H1 (cell line): ENCODE results near the gene ZFP36L1. TPM values are rescaled to one million over a fixed set of nuclear protein-coding genes. Genes with fewer than 3 reads are reported as not detected.

Experiments used
- CTCF ChIA-PET: fragments of 300-600 bp; sonication (Branson Sonifier 250); formaldehyde crosslinking; loops from one replicate; lab custom pipeline; 2021; ENCODE audit not compliant: partially characterized antibody; lab: Charles Lee
- POLR2A ChIA-PET: fragments of 300-600 bp; sonication (Branson Sonifier 250); formaldehyde crosslinking; loops from one replicate; lab custom pipeline; 2021; ENCODE audit warnings: inconsistent platforms; ENCODE audit not compliant: partially characterized antibody; lab: Charles Lee
- DNase-seq, 2 experiments: peaks; one replicate each; pipeline versions ENCODE4 v3.0.0 to v3.0.0-alpha.2; 2010 to 2022; ENCODE audit warnings: low spot score in 2 of 2, low read depth in 1 of 2, mixed read lengths in 1 of 2
- FAIRE-seq: peaks from 2 replicates; lab custom pipeline; 2011; peaks lifted over from hg19 to GRCh38; lab: Jason Lieb, UNC
- H2AFZ ChIP-seq: 2 replicates; pipeline ENCODE4 v1.8.1; 2012; ENCODE audit warnings: low read length, inconsistent platforms
- H2AK5ac ChIP-seq: 2 replicates; pipeline ENCODE4 v1.6.1; 2013; ENCODE audit warnings: low read depth, low read length
- H2BK120ac ChIP-seq: replicated peaks from 2 replicates; pipeline ENCODE3; 2013; ENCODE audit warnings: low read depth, low read length, inconsistent platforms
- H2BK12ac ChIP-seq: 2 replicates; pipeline ENCODE4 v1.6.1; 2013; ENCODE audit warnings: low read depth, low read length
- H2BK15ac ChIP-seq: 2 replicates; pipeline ENCODE4 v1.6.1; 2013; ENCODE audit warnings: low read length
- H2BK20ac ChIP-seq: 2 replicates; pipeline ENCODE4 v1.6.1; 2013; ENCODE audit warnings: low read length
- H2BK5ac ChIP-seq: 2 replicates; pipeline ENCODE4 v1.6.1; 2013; ENCODE audit warnings: low read depth, low read length
- H3K14ac ChIP-seq: 2 replicates; pipeline ENCODE4 v1.6.1; 2013; ENCODE audit warnings: inconsistent platforms; ENCODE audit not compliant: insufficient read length
- H3K18ac ChIP-seq: 2 replicates; pipeline ENCODE4 v1.6.1; 2013; ENCODE audit warnings: low read length; ENCODE audit errors: extremely low read depth
- H3K23ac ChIP-seq: 2 replicates; pipeline ENCODE4 v1.6.1; 2013; ENCODE audit warnings: inconsistent platforms; ENCODE audit not compliant: insufficient read length
- H3K23me2 ChIP-seq: 2 replicates; pipeline ENCODE4 v1.6.1; 2013; ENCODE audit warnings: low read depth, low read length
- H3K27ac ChIP-seq: 2 replicates; pipeline ENCODE4 v1.6.1; 2011; ENCODE audit warnings: low read depth, low read length, inconsistent platforms
- H3K27me3 ChIP-seq, 4 experiments: replicated peaks in 1 of 4; 1 replicate in 1 of 4; 2 replicates in 3 of 4; pipeline versions ENCODE4 v1.6.1 to v1.8.1; 2011 to 2013; ENCODE audit warnings: low read length in 3 of 4, mild to moderate bottlenecking in 3 of 4, inconsistent platforms in 2 of 4, mixed read lengths in 2 of 4, moderate library complexity in 1 of 4; ENCODE audit not compliant: control insufficient read depth in 3 of 4, insufficient read depth in 3 of 4; ENCODE audit errors: extremely low read depth in 1 of 4
- H3K36me3 ChIP-seq, 4 experiments: 2 replicates each; pipeline versions ENCODE4 v1.6.1 to v1.8.1; 2011 to 2013; ENCODE audit warnings: mild to moderate bottlenecking in 4 of 4, low read length in 3 of 4, moderate library complexity in 2 of 4, control low read depth in 1 of 4, inconsistent platforms in 1 of 4; ENCODE audit not compliant: insufficient read depth in 4 of 4, control insufficient read depth in 2 of 4
- H3K4ac ChIP-seq: replicated peaks from 2 replicates; pipeline ENCODE3; 2013; ENCODE audit warnings: low read length, low read depth, mixed read lengths, inconsistent platforms; ENCODE audit not compliant: insufficient read length
- H3K4me1 ChIP-seq, 4 experiments: replicated peaks in 1 of 4; 1 replicate in 1 of 4; 2 replicates in 3 of 4; pipeline versions ENCODE4 v1.6.1 to v1.8.1; 2011 to 2013; ENCODE audit warnings: low read length in 3 of 4, inconsistent platforms in 2 of 4, mixed read lengths in 1 of 4; ENCODE audit not compliant: insufficient read depth in 4 of 4, control insufficient read depth in 3 of 4
- H3K4me2 ChIP-seq, 2 experiments: 2 replicates each; pipeline versions ENCODE4 v1.6.1 to v1.8.1; 2011 to 2013; ENCODE audit warnings: low read depth in 2 of 2, low read length in 2 of 2, control low read depth in 1 of 2, inconsistent platforms in 1 of 2, mild to moderate bottlenecking in 1 of 2; ENCODE audit not compliant: insufficient read depth in 1 of 2
- H3K4me3 ChIP-seq, 4 experiments: fragments of 200-600, 300-600 bp in 1 of 4; sonication (generic), shearing (Covaris generic), sonication (Bioruptor Twin) in 1 of 4; 2 replicates each; pipeline versions ENCODE4 v1.5.1 to v1.8.1; 2011 to 2016; ENCODE audit warnings: low read length in 4 of 4, low read depth in 3 of 4, control low read depth in 2 of 4, inconsistent platforms in 2 of 4, mild to moderate bottlenecking in 2 of 4, mixed read lengths in 1 of 4, moderate library complexity in 1 of 4; ENCODE audit not compliant: insufficient read depth in 2 of 4; ENCODE audit errors: extremely low read depth in 1 of 4
- H3K56ac ChIP-seq: replicated peaks from 2 replicates; pipeline ENCODE3; 2013; ENCODE audit warnings: low read depth, mild to moderate bottlenecking, mixed read lengths, low read length, inconsistent platforms; ENCODE audit not compliant: insufficient read length
- H3K79me1 ChIP-seq: 2 replicates; pipeline ENCODE4 v1.6.1; 2013; ENCODE audit warnings: low read depth, low read length, control low read depth
- H3K79me2 ChIP-seq, 2 experiments: 2 replicates each; pipeline versions ENCODE4 v1.6.1 to v1.8.1; 2012 to 2013; ENCODE audit warnings: low read length in 2 of 2, mild to moderate bottlenecking in 2 of 2, inconsistent platforms in 1 of 2; ENCODE audit not compliant: insufficient read depth in 2 of 2, control insufficient read depth in 1 of 2
- H3K9ac ChIP-seq, 4 experiments: replicated peaks in 1 of 4; 1 replicate in 1 of 4; 2 replicates in 3 of 4; pipeline versions ENCODE4 v1.6.1 to v1.8.1; 2011 to 2013; ENCODE audit warnings: low read depth in 3 of 4, low read length in 3 of 4, control low read depth in 2 of 4, mild to moderate bottlenecking in 2 of 4, moderate library complexity in 2 of 4, inconsistent platforms in 1 of 4; ENCODE audit errors: extremely low read depth in 1 of 4
- H3K9me3 ChIP-seq, 2 experiments: 2 replicates each; pipeline versions ENCODE4 v1.6.1 to v1.8.1; 2012 to 2013; ENCODE audit warnings: mild to moderate bottlenecking in 2 of 2, moderate library complexity in 2 of 2, control low read depth in 1 of 2, inconsistent platforms in 1 of 2, low read depth in 1 of 2, low read length in 1 of 2, mixed read lengths in 1 of 2; ENCODE audit not compliant: insufficient read depth in 2 of 2
- H4K20me1 ChIP-seq, 2 experiments: replicated peaks in 1 of 2; 2 replicates each; pipeline versions ENCODE3 to v1.8.1; 2011 to 2013; ENCODE audit warnings: inconsistent platforms in 2 of 2, low read length in 2 of 2, mild to moderate bottlenecking in 1 of 2; ENCODE audit not compliant: insufficient read depth in 2 of 2, control insufficient read depth in 1 of 2
- H4K5ac ChIP-seq: 2 replicates; pipeline ENCODE4 v1.6.1; 2013; ENCODE audit warnings: low read length, low read depth, mixed read lengths, inconsistent platforms; ENCODE audit not compliant: insufficient read length
- H4K8ac ChIP-seq: 2 replicates; pipeline ENCODE4 v1.8.0; 2013; ENCODE audit warnings: mild to moderate bottlenecking, moderate library complexity, low read length, inconsistent platforms; ENCODE audit not compliant: insufficient read depth; ENCODE audit errors: extremely low read depth
- H4K91ac ChIP-seq: replicated peaks from 2 replicates; pipeline ENCODE3; 2013; ENCODE audit warnings: low read length, mixed read lengths, inconsistent platforms; ENCODE audit not compliant: insufficient read length
- BACH1 ChIP-seq: IDR thresholded peaks from 2 replicates; pipeline ENCODE4 v1.6.1; 2012; ENCODE audit warnings: low read length, improper control_type of control experiment
- JUND ChIP-seq: IDR thresholded peaks from 2 replicates; pipeline ENCODE4 v1.6.1; 2011; ENCODE audit warnings: mild to moderate bottlenecking, improper control_type of control experiment, low read length
- RNF2 ChIP-seq: fragments of 200-900, 300-1000 bp; sonication (generic); IDR thresholded peaks from 2 replicates; pipeline ENCODE4 v1.7.1; 2016; ENCODE audit warnings: borderline replicate concordance, low read depth, mild to moderate bottlenecking, antibody characterized with exemption, low read length; ENCODE audit not compliant: poor library complexity, severe bottlenecking; ENCODE audit errors: missing control alignments
- SP4 ChIP-seq: IDR thresholded peaks from 2 replicates; pipeline ENCODE4 v1.6.1; 2012; ENCODE audit warnings: low read length, inconsistent platforms
- polyA plus RNA-seq, 7 experiments: library from polyadenylated mRNA; depleted of rRNA in 3 of 7; stranded (reverse) in 5 of 7; unstranded in 2 of 7; fragments of >200 nt in 5 of 7; fragments of 200-250 nt in 2 of 7; gene quantifications; 1 replicate in 5 of 7; 2 replicates in 1 of 7; 4 replicates in 1 of 7; pipeline versions ENCODE4 v1.2.1 to v1.2.3, GENCODE V29; 2011 to 2013; ENCODE audit warnings: missing spikeins in 2 of 7, mixed read lengths in 2 of 7
- total RNA-seq: library from RNA; stranded (reverse); fragmentation: NEBNext Ultra II Directional; extraction: Animal tissue kit (Norgen Biotek cat#: 25700); gene quantifications from 2 replicates; pipeline ENCODE4 v1.2.1, GENCODE V29; 2021

Gene ZFP36L1
- total and polyA plus RNA-seq, 2 of the 8 experiments (the other 6 are each of a cell fraction or from before 2014, with no cell fraction given): 80.4 to 132 TPM

DNA sequence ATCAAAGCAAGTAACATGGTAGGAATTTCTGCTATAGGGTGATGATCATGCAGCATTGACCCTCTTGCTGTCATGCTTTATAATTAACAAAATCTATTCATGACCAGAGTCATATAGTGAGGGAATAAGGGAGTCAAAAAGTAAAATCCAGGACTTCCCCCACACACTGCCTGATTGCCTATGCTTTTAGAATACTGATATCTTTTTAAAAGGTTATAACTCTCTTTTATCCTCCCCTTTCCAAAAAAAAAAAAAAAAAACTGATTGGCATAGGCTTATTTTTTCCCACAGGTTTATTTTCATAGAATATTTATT lies 51.4 kb downstream of the ZFP36L1 start:
- H3K4me3 ChIP-seq: no peak overlapping the region
- H3K14ac ChIP-seq: no peak overlapping the region
- H3K9me3 ChIP-seq: no peaks in the 10 kb centered on the region; a peak in 2 of 4 replicates
- H4K5ac ChIP-seq: no peak overlapping the region
- no peak overlapping the region for H4K8ac ChIP-seq
- H3K27me3 ChIP-seq: no peaks in the 10 kb centered on the region
- H2BK12ac ChIP-seq: no peak overlapping the region
- H2BK20ac ChIP-seq: no peak overlapping the region
- peaks cover 0 to 4% (median 0%) of the 10 kb centered on the region in 4 experiments; a peak in 2 of 7 replicates for H3K4me1 ChIP-seq
- H4K20me1 ChIP-seq: no peaks in the 10 kb centered on the region
- H3K9ac ChIP-seq: no peak overlapping the region
- no peak overlapping the region for H4K91ac ChIP-seq
- DNase-seq: no peak
- no peak overlapping the region for H2BK5ac ChIP-seq
- no peak overlapping the region for H2AFZ ChIP-seq
- H3K79me2 ChIP-seq: no peaks in the 10 kb centered on the region
- no peak overlapping the region for H3K4me2 ChIP-seq
- no peak overlapping the region for H2AK5ac ChIP-seq
- CTCF ChIA-PET: no interaction called here
- TF ChIP-seq BACH1 (no peak), SP4 (no peak), JUND (no peak), RNF2 (no peak)
- TF ChIP-seq, all 59 proteins: peak for 0
- Histone ChIP-seq H3K4ac (no peak overlapping the region), H3K18ac (no peak overlapping the region), H2BK15ac (no peak overlapping the region), H2BK120ac (no peak overlapping the region), H3K27ac (no peak overlapping the region), H3K79me1 (no peaks in the 10 kb centered on the region), H3K36me3 (no peaks in the 10 kb centered on the region), H3K56ac (no peak overlapping the region), H3K23ac (no peak overlapping the region), H3K23me2 (no peaks in the 10 kb centered on the region)
- FAIRE-seq: no peak
- POLR2A ChIA-PET: no interaction called here
